ENCODE results near the gene SLC28A3.

- TF ChIP-seq CTCF (conservative IDR thresholded peaks at IDR 0.05; ENCODE audit: low read depth, low read length), result no peak
- no peak for TF ChIP-seq EZH2phosphoT487 (IDR thresholded peaks at IDR 0.05; ENCODE audit: borderline replicate concordance, low read length)
Observed at GRCh38 chr9:84330246-84330645, 10.3 kb downstream of the SLC28A3 start.
